GM20000 (cell line): ENCODE measurements around the gene TMC6.

ENCODE experiments used
- DNase-seq: peaks from one replicate; pipeline ENCODE4 v3.0.0; 2012; ENCODE audit warnings: low spot score
- TF ChIP-seq, protein P1 (sequence below): IDR thresholded peaks from 2 replicates; pipeline ENCODE4 v1.5.1; 2012; ENCODE audit warnings: mild to moderate bottlenecking, control low read depth; ENCODE audit errors: extremely low read depth, missing control alignments

TMC6 gene

GRCh38 chr17:78164748-78165607 lies 36.4 kb upstream of the TMC6 start:
- TF ChIP-seq, protein P1, sequence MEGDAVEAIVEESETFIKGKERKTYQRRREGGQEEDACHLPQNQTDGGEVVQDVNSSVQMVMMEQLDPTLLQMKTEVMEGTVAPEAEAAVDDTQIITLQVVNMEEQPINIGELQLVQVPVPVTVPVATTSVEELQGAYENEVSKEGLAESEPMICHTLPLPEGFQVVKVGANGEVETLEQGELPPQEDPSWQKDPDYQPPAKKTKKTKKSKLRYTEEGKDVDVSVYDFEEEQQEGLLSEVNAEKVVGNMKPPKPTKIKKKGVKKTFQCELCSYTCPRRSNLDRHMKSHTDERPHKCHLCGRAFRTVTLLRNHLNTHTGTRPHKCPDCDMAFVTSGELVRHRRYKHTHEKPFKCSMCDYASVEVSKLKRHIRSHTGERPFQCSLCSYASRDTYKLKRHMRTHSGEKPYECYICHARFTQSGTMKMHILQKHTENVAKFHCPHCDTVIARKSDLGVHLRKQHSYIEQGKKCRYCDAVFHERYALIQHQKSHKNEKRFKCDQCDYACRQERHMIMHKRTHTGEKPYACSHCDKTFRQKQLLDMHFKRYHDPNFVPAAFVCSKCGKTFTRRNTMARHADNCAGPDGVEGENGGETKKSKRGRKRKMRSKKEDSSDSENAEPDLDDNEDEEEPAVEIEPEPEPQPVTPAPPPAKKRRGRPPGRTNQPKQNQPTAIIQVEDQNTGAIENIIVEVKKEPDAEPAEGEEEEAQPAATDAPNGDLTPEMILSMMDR: no peak
- DNase-seq: no peak

GRCh38 chr17:78163881-78164747 lies 35.6 kb upstream of the TMC6 start:
- TF ChIP-seq, protein P1: no peak
- no peak for DNase-seq

GRCh38 chr17:78159575-78160158 lies 31.1 kb upstream of the TMC6 start:
- TF ChIP-seq, protein P1: no peak
- DNase-seq: no peak

DNA sequence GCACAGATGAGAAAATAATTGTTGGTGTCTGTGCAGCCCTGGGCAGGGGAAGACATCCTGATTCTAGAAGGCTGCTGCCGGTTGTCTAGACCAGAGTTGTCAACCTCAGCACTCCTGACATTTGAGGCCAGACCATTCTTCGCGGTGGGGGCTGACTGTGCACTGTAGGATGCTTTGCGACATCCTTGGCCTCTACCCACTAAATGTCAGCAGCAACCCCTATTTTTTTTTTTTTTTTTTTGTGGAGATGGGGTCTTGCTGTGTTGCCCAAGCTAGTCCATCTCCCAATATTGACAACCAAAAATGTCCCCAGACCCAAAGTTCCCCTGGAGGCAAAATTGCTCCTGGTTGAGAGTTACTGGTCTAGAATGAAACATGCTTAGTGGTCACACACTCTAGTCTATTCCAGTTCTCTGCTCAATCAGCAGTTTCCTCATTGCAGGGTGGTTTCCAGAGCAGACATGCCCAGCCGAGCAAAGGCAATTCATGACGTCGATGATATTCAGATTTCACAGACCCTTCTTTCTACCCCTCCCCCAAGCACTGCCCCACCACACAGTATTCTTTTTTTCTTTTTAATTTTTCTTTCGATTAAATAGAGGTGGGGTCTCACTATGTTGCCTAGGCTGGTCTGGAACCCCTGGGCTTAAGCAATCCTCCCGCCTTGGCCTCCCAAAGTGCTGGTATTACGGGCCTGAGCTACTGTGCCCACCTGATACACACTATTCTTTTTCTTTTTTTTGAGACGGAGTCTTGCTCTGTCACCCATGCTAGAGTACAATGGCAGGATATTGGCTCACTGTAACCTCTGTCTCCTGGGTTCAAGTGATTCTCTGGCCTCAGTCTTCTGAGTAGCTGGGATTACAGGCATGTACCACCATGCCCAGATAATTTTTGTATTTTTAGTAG lies 26.6 kb upstream of the TMC6 start:
- peak; percentile 69 for DNase-seq
- TF ChIP-seq, protein P1: no peak

- TF ChIP-seq, protein P1: no peak
- DNase-seq: no peak
Observed at GRCh38 chr17:78151514-78152008, 23.0 kb upstream of the TMC6 start.

- TF ChIP-seq, protein P1: no peak
- no peak for DNase-seq
Observed at GRCh38 chr17:78148286-78149016, 19.9 kb upstream of the TMC6 start.
